Kidney tubule cell (primary cell): ENCODE measurements around the gene RPL18.

ENCODE experiments used
- DNase-seq: peaks from one replicate; pipeline ENCODE4 v3.0.0-alpha.2; 2018; ENCODE audit warnings: low spot score

RPL18 gene

DNA sequence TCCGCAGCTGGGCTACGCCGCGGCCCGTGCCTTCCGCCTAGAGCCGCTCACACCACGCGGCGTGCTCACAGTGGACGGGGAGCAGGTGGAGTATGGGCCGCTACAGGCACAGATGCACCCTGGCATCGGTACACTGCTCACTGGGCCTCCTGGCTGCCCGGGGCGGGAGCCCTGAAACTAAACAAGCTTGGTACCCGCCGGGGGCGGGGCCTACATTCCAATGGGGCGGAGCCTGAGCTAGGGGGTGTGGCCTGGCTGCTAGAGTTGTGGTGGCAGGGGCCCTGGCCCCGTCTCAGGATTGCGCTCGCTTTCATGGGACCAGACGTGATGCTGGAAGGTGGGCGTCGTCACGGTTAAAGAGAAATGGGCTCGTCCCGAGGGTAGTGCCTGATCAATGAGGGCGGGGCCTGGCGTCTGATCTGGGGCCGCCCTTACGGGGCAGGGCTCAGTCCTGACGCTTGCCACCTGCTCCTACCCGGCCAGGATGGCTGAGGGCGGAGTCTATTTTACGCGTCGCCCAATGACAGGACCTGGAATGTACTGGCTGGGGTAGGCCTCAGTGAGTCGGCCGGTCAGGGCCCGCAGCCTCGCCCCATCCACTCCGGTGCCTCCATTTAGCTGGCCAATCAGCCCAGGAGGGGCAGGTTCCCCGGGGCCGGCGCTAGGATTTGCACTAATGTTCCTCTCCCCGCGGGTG is 10.8 kb upstream of the RPL18 start:
- no peak for DNase-seq

DNA sequence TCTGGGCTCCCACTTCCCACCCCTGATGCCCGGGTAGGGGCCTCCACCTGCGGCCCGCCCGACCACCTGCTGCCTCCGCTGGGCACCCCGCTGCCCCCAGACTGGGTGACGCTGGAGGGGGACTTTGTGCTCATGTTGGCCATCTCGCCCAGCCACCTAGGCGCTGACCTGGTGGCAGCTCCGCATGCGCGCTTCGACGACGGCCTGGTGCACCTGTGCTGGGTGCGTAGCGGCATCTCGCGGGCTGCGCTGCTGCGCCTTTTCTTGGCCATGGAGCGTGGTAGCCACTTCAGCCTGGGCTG is 10.3 kb upstream of the RPL18 start:
- no peak for DNase-seq

DNA sequence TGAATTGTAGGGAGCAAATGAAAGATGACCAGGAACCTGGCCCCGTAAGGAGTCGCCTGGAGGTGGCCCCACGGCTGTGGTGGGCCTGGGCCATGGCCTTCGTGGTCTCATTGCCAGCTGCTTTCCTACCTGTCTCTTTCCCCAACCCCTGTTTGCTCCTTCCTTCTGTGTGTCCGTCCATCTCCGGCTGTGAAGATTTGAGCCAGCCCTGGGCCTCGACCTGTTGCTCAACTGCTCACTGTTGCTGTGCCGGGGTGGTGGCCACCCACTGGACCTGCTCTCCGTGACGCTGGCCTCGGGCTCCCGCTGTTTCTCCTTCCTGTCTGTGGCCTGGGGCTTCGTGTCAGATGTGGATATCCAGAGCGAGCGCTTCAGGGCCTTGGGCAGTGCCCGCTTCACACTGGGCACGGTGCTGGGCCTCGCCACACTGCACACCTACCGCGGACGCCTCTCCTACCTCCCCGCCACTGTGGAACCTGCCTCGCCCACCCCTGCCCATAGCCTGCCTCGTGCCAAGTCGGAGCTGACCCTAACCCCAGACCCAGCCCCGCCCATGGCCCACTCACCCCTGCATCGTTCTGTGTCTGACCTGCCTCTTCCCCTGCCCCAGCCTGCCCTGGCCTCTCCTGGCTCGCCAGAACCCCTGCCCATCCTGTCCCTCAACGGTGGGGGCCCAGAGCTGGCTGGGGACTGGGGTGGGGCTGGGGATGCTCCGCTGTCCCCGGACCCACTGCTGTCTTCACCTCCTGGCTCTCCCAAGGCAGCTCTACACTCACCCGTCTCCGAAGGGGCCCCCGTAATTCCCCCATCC is 9.7 kb upstream of the RPL18 start:
- no peak for DNase-seq

DNA sequence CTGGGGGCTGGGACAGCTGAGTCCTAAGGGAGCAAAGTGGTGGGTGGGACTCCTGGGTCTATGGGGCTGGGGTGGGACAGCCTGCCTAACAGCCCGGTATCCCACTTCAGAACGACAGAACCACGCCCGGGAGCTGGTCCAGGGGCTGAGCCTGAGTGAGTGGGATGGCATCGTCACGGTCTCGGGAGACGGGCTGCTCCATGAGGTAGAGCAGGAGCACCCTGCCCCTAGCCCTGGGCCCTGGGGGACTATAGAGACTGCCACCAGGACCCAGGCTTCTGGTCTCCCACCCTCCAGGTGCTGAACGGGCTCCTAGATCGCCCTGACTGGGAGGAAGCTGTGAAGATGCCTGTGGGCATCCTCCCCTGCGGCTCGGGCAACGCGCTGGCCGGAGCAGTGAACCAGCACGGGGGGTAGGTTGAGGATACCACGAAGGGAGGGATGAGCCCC is 8.9 kb upstream of the RPL18 start:
- DNase-seq: no peak

DNA sequence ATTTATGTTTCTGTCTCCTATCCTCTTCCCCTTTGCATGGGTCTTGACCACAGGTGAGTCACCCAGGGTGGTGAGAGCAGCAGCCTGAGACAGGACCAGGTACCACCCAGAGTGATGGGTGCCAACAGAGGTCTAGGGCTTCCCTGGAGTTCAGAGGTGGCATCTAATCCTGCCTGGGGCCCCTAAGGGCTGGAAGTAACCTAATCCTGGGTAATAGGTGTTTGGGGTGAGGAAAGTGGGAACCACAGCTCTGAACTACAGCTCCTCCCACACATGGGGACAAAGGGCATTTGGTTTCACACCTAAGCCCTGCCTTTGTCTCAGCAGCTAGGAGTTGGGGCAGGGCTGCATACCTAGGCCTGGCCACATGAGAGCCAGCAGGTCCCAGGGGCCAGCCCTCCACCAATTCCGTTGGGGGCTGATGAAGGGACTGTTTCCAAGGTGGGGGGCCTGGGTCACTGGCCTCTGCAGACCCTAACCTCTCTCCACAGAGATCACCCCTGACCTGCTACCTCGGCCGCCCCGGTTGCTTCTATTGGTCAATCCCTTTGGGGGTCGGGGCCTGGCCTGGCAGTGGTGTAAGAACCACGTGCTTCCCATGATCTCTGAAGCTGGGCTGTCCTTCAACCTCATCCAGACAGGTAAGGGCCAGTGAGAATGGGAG is 8.4 kb upstream of the RPL18 start:
- peak; percentile 86 for DNase-seq

DNA sequence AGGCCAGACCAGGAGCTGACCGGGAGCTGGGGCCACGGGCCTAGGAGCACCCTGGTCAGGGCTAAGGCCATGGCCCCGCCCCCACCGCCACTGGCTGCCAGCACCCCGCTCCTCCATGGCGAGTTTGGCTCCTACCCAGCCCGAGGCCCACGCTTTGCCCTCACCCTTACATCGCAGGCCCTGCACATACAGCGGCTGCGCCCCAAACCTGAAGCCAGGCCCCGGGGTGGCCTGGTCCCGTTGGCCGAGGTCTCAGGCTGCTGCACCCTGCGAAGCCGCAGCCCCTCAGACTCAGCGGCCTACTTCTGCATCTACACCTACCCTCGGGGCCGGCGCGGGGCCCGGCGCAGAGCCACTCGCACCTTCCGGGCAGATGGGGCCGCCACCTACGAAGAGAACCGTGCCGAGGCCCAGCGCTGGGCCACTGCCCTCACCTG is 6.9 kb upstream of the RPL18 start:
- DNase-seq: no peak

DNA sequence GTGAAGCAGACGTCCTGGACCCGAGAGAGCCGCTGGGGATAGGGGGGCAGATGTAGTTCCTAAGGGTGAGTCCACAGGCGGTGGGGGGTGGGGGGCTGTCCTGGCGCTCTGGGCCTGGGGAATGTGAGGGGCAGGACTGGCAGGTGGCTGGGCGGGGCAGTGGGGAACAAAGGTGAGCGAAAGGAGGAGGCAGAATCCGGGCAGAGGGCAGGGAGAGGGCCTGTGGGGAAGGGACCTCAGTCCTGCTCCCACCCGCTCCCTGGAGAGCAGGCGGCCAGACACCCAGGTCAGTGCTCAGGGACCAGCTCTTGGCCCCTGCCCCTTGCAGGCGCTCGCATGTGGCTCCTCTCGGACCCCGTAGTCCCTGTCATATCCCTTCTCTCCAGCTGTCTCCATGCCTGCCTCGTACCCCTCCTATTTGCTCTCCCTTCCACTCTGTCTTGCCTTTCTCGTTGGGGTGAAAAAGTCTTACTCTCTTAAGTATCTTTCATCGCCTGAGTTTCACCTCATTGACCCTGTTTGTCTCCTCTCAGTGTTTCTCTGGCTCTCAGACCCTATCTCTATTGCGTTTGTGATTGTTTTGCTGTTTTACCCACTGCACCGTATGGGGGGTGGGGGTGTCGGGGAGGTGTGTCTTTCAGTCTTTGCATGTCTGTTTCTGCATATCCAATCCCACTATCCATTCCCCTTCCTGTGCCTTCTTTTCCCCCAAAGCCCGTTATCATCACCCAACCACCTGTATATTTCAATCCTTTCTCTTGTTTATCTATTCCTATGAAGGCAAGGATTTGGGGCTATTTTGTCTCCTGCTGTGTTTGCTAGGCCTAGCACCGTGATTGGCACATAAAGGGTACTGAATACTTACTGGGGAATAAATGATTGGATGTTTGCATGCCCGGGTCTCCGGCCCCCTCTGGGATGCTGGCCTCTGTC is 6.1 kb upstream of the RPL18 start:
- no peak for DNase-seq

DNA sequence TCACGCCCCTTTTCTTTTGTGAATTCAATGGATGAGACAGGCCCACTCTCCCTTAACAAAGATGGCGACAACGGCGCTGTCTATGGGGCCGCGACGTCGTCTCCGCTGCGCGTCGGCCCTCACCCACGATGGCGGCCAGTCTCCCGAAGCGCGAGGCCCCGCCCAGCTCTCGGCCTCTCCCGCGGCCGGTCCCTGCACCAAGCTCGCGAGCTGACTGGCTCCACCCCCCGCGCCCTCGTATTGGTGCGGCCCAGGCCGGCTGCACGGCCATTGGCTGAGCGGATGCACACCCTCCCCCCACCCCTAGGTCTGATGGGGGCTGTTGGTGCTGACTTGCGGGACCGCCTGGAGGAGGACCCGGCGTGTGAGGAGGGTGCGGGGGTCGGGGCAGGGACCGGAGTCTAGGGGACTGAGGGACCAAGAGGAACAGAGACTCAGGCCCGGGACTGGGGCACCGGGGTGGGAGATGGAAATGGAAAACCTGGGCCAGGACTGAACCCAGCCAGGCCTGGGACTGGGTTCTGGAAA is 5.2 kb upstream of the RPL18 start:
- peak; percentile 97 for DNase-seq

DNA sequence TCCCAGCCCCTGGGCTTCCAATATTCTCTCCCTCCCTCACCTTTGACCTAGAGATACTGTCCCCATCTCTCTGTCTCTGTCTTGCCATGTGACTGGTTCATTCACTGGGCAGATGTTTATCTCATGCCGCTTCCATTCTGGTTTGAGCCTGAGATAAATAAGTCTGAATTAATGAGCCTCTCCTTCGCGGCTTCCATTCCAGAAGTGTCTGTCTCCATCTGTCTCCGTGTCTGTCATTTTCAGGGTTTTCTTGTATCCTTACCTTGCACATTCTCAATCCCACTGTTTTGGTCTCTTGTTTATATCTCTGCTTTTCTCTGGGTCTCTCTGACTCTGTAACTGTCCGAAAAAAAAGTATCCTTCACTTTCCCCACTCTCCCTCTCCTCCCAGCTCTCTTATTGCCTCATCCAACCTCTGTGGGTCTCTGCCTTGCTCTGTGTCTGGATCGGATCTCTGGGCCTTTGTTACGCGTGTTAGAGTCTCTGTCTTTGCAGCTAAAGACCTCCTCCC is 4.6 kb upstream of the RPL18 start:
- no peak for DNase-seq

DNA sequence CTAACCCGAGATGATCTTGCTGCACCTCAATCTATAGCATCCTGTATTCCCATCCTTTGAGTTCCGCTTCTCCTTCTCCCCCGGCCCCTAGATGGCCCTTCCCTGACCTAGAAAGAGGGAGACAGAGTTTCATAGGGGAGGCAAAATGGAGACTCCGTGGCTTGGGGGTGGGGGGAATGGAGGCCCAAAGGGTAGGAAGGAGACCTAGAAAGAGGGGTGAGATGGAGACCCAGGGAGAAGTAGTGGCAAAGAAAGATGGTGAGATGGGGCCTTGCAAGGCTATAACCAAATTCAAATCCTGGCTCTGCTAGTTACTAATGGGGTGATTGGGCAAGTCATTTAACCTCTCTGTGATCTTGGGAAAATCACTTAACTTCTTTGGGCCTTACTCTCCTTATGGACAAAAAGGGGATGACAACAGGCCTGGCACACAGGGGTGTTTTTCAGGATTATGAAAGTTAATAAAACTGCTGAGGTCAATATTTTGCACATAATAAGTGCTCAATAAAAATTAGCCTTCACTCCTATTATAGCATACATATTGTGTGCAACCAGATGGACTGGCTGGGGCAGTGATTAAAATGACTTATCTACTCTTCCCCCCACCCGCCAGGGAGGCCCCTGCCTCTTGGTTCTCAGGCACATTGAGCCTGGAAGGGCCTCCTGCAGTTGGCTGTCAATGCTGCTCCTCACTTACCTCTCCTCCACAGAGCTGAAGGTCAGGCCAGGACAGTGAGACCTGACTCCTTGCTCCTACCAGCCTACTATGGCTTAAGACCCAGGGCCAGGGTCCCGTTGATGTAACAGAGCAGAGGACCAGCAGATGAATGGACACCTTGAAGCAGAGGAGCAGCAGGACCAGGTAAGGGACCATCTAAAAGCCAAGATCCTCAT is 961 bp upstream of the RPL18 start:
- DNase-seq: no peak

DNA sequence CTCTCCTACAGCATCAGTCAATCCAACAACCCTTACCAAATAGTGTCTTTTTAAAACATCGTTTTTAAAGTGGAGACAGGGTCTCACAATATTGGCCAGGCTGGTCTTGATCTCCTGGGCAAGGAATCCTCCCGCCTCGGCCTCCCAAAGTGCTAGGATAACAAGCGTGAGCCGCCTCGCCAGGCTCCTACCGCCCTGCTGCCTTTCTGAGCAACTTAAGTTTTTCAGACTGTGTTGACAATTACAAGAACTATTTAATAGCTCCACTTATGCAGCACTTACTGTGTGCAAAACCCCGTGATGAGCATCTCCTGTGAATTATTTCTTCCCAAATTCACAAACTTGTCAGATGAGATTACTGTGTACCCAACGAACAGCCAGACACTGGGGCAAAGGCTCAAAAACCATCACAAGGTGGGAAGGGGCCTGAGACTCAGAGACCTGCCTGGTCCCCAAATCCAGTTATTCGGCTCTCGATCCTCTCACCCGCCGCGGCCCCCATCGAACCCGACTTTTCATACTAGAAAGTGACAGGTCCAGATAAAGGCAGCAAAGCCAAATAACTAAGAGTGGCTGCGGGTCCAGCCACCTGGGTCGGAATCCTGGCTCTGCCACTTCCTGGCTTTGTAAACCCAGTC is 581 bp downstream of the RPL18 start:
- DNase-seq: no peak

DNA sequence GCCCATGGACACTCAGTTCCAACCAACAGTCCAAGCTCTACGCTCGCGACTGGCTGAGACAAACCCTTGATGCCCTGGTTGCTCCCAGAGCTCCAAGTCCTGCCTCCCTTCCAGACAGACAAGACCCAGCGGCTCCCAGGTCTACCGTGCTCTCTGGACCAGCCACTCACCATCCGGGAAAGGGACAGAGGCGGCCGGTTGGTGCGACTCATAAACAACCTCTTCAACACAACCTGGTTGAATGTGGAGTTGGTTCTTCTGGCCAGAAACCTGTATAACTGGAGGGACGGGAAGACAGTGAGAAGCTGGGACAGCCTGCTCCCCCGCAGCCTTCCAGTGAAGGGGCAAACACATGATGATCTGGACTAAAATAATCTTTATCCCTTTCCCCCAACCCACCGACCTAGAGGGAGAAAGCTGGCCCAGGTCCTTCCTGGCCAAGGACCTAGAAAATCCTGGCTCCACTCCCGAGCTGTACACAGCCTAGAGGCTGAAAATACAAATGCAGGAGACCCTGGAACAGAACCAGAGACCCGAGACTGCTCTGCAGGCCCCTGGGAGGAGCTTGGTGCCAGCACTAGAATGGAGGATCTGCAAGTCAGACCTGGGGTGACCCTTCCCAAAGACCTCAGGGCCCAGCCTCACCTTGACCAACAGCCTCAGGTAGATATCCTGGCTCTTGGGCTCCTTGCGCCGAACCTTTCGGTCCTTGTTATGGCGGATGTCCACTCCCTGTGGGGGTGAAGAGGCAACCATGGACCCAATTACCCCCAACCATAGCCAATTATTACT is 1.6 kb downstream of the RPL18 start:
- DNase-seq: no peak

DNA sequence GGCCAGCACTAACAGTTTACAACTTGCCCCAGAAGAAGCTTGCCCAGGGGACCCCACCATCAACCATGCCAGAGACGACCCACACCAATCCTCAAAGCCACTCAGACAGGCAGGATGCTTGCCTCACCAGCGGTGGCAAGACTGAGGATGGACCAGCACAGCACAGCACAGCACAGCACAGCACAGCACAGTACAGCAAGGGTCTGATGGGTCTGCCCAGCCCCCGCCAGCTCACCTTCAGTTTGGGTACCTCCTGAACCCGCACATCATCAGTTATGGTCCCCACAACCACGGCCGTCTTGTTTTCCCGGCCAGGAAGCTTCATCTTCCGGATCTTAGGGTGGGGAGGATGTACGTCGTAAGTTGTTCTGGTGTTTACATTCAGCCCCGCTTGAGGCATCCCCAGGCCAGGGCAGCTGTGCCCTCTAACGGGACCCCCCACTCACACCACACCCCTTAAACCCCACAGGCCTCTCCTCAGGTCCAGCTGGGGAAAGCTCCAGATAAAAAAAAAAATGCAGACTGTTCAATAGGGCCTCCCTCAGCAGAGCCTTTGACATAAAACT is 2.4 kb downstream of the RPL18 start:
- no peak for DNase-seq

DNA sequence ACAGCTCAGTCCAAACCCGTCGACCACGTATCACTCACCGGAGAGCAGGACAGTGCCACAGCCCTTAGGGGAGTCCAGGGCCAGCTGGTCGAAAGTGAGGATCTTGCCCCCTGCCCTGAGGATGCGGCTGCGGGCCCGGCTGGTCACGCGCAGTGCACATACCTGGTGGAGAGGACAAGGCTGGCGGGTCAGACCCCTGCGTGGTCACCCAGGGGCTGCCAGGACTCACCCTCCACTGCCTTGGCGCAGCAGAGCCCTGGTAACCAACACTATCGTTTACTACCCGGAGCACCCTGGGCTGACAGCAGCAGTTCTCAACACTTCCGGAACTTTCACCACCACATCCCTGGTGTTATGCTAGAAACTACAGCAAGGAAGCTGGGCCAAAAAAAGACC is 2.9 kb downstream of the RPL18 start:
- DNase-seq: no peak

DNA sequence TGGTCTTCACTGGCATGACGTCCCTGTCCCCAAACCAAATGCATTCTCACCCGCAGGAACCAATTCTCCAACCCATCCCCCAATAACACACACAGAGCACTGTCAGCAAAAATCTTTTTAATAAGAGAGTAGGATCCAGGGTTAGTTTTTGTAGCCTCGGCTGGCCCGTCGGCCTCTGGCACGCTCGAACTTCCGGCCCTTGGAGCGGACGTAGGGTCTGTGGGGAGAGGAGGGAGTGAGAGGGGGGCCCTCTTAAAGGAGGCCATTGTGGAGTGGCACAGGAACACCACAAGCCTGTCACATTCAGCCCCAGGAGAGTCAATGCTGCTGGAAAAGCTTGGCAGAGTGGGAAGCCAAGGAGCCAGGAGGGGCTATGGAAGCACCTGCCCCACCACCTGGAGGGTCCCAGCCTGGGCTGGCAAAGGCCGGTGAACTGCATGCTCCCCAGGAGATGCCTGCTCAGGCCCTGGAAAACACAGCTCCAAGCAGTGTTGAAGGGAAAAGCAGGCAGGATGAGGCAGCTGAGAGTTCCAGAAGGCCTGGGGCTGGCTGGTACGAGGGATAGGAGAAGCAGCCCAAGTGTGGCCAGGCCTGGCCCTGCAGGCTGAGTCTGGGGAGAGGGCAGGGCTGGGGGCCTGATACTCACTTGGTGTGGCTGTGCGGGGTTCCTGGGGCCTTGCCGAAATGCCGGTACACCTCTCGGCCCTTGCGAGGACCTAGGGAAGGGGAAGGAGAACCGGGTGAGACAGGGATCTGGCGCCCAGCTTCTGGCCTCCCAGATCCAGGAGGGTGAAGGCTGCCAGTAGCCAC is 3.5 kb downstream of the RPL18 start:
- no peak for DNase-seq

DNA sequence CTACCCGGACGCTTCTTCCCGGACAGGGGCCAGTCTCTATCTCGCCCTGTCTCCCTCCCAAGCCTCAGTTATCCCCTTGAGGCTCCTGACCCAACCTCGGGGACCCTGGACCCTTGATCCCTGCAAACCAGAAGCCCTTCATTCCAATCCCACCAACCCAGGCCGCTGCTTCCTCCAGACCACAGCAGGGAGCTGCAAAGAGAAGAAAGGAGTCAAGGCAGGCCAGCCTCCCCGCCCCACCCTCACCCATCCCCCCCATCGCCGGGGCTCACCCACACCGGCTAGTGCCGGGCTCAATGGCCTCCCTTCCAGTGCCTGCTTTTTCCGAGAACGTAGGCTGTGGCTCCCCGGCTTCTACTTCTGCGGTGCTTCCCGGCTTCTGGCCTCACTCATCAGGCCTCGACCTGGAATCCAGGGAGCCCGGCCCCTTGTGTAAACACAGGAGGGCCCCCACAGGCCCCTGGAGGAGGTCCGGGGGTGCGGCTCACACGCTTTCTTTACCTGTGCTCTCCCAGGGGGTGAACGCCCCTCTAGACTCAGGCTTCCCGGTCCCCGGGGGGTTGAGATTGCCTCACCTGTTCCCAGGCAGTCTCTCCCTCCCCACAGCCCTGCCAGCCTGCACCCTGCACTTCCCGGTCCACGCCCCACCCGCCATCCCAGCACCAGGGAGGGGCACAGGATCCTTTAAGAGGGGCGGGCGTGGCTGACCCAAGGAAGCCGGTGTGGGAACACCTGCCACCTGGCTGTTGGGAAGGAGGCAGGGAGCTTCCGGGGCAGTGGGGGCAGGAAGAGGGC is 4.3 kb downstream of the RPL18 start, which contains the start of gene FAM83E:
Gene FAM83E, minus strand, starts transcription at position 641 of the 795 bp plus-strand sequence. CDS start 1,704 bp downstream, outside the sequence.
- DNase-seq: no peak

DNA sequence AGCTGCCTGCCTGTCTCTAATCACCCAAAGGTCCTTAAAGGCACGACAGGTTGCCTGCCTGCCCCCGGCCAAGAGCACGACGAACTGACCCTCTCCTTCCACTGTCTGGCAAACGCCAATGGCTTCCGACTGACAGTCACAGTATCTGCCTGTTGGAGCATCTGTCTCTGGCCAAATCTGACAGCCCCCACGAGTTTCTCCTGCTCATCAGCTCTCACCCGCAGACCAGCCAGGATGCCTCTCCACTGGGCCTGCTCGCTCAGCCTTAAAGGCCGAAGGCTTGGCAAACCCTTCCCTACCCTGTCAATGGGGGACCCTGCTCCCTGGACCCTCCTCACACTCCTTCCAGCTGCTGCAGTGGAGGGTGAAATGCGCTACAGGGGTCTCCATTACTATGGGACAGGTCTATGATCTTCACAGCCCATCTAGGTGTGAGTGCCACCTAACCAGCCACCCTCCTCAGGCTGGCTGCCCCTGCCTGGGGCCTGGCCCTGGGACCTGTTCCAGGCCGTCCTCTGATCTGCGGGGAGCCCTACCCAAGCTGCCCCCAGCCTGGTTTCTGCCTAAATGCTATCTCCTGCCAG is 5.0 kb downstream of the RPL18 start:
- DNase-seq: no peak
